Measurements from ENCODE around the gene SHLD1. TPM values are rescaled to one million over a fixed set of nuclear protein-coding genes. Genes with fewer than 3 reads are reported as not detected.

SHLD1 gene
- total and polyA plus RNA-seq, 2 experiments from 2014 or later, result 1.4 to 15.0 TPM

DNA sequence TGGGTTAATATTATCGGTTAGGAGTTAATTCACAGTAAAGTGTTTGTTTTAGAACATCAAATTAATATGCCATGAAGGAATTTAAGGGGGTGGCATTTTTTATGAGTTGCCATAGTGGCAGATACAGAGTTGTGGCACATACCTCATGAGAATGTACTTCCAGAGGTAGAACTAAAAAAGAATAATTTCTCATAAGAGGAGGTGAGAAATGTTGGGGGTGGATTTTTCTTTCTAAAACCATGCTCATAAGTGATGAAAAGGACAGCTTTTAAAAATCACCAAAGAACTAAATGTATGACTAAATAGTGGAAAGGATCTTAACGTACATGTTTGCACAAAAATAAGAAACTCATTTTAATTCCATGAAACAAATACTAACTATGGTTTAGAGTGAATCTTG lies 58.7 kb downstream of the SHLD1 start:
- Histone ChIP-seq H3K27ac (ENCODE audit: low read depth) (no peak overlapping the region), H4K20me1 (replicated peaks; ENCODE audit: insufficient read depth) (no peaks in the 10 kb centered on the region), H3F3A (replicated peaks; ENCODE audit: low read depth) (no peaks in the 10 kb centered on the region), H3K79me2 (replicated peaks; ENCODE audit: insufficient read depth) (no peaks in the 10 kb centered on the region), H3K4me3 (no peak overlapping the region), H3K9me2 (ENCODE audit: insufficient read depth) (no peaks in the 10 kb centered on the region), H2AFZ (no peak overlapping the region), H3K4me1 (ENCODE audit: insufficient read depth) (peaks cover 11% of the 10 kb centered on the region), H3K27me3 (ENCODE audit: insufficient read depth) (no peaks in the 10 kb centered on the region), H3K4me2 (no peak overlapping the region), H3K36me3 (ENCODE audit: insufficient read depth) (no peaks in the 10 kb centered on the region)
- TF ChIP-seq, protein P1, sequence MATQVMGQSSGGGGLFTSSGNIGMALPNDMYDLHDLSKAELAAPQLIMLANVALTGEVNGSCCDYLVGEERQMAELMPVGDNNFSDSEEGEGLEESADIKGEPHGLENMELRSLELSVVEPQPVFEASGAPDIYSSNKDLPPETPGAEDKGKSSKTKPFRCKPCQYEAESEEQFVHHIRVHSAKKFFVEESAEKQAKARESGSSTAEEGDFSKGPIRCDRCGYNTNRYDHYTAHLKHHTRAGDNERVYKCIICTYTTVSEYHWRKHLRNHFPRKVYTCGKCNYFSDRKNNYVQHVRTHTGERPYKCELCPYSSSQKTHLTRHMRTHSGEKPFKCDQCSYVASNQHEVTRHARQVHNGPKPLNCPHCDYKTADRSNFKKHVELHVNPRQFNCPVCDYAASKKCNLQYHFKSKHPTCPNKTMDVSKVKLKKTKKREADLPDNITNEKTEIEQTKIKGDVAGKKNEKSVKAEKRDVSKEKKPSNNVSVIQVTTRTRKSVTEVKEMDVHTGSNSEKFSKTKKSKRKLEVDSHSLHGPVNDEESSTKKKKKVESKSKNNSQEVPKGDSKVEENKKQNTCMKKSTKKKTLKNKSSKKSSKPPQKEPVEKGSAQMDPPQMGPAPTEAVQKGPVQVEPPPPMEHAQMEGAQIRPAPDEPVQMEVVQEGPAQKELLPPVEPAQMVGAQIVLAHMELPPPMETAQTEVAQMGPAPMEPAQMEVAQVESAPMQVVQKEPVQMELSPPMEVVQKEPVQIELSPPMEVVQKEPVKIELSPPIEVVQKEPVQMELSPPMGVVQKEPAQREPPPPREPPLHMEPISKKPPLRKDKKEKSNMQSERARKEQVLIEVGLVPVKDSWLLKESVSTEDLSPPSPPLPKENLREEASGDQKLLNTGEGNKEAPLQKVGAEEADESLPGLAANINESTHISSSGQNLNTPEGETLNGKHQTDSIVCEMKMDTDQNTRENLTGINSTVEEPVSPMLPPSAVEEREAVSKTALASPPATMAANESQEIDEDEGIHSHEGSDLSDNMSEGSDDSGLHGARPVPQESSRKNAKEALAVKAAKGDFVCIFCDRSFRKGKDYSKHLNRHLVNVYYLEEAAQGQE (IDR thresholded peaks at IDR 0.05; ENCODE audit: unreplicated experiment), result no peak
- Mint-ChIP-seq H3K4me3 (no peak overlapping the region), H3K27ac (no peak overlapping the region), H3K27me3 (ENCODE audit: insufficient read depth, low read depth, poor library complexity) (peaks cover 2% of the 10 kb centered on the region), H3K9me3 (no peaks in the 10 kb centered on the region), H3K4me1 (peaks cover 17% of the 10 kb centered on the region), H3K36me3 (ENCODE audit: low read depth) (no peaks in the 10 kb centered on the region)
- ATAC-seq (no peak), DNase-seq (ENCODE audit: low spot score) (no peak)

DNA sequence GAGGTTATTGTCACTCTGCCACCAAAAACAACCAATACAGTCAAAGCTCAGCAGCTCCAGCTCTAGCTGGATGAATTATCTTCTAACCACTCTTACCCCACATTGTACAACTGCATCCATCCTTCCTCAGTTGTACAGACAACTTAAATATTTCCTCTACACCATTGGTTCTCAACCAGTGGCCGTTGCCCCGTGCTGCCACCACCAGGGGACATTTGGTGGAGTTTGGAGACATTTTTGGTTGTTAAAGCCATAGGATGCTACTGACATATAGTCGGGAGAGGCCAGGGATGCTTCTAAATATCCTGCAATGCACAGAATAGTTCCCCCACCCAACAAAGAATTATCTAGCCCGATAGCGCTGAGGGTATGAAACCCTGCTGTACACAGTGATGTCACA lies 59.3 kb downstream of the SHLD1 start:
- H3K4me3 Mint-ChIP-seq, result no peak overlapping the region
- Histone ChIP-seq H3K4me1 (ENCODE audit: insufficient read depth) (peaks cover 8% of the 10 kb centered on the region), H2AFZ (no peak overlapping the region), H3F3A (replicated peaks; ENCODE audit: low read depth) (no peaks in the 10 kb centered on the region), H3K4me2 (no peak overlapping the region), H3K9me2 (ENCODE audit: insufficient read depth) (no peaks in the 10 kb centered on the region), H4K20me1 (replicated peaks; ENCODE audit: insufficient read depth) (no peaks in the 10 kb centered on the region), H3K27me3 (ENCODE audit: insufficient read depth) (no peaks in the 10 kb centered on the region), H3K79me2 (replicated peaks; ENCODE audit: insufficient read depth) (no peaks in the 10 kb centered on the region), H3K27ac (ENCODE audit: low read depth) (no peak overlapping the region), H3K36me3 (ENCODE audit: insufficient read depth) (no peaks in the 10 kb centered on the region), H3K4me3 (no peak overlapping the region)
- no peak for TF ChIP-seq EZH2phosphoT487 (IDR thresholded peaks at IDR 0.05; ENCODE audit: unreplicated experiment)
- TF ChIP-seq, protein P2, sequence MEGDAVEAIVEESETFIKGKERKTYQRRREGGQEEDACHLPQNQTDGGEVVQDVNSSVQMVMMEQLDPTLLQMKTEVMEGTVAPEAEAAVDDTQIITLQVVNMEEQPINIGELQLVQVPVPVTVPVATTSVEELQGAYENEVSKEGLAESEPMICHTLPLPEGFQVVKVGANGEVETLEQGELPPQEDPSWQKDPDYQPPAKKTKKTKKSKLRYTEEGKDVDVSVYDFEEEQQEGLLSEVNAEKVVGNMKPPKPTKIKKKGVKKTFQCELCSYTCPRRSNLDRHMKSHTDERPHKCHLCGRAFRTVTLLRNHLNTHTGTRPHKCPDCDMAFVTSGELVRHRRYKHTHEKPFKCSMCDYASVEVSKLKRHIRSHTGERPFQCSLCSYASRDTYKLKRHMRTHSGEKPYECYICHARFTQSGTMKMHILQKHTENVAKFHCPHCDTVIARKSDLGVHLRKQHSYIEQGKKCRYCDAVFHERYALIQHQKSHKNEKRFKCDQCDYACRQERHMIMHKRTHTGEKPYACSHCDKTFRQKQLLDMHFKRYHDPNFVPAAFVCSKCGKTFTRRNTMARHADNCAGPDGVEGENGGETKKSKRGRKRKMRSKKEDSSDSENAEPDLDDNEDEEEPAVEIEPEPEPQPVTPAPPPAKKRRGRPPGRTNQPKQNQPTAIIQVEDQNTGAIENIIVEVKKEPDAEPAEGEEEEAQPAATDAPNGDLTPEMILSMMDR (conservative IDR thresholded peaks at IDR 0.05; ENCODE audit: low read depth in 2 of 2), result peak; percentile 31 to 40
- peaks cover 13% of the 10 kb centered on the region for H3K4me1 Mint-ChIP-seq
- no peaks in the 10 kb centered on the region for H3K36me3 Mint-ChIP-seq (ENCODE audit: low read depth)
- no peak overlapping the region for H3K27ac Mint-ChIP-seq
- no peaks in the 10 kb centered on the region for H3K9me3 Mint-ChIP-seq
- peaks cover 2% of the 10 kb centered on the region for H3K27me3 Mint-ChIP-seq (ENCODE audit: insufficient read depth, low read depth, poor library complexity)
- DNase-seq (ENCODE audit: low spot score) (no peak), ATAC-seq (no peak)

DNA sequence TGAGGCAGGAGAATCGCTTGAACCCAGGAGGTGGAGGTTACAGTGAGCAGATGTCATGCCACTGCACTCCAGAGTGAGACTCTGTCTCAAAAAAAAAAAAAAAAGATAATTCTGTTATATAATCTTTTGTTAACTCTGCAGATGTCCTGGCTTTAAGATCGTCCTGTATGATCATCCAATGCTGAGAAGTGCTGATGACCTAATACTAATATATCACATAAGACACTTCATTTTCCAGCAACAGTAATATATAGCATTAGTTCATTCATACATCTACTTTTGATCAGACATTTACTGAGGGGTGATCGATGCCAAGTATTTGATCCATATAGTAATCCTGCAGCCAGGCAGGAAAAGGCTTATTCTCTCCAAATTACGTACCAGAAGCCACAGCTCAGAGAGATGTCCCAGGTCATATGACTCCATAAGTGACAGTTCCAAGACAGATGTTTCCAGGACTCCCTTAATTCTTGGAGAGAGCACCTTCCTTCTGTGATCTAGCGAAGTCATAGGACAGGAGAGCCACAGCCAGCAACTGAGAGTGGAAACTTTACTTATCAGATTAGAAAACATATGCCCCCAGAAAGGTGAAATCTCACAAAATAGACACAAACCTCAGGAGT lies 60.7 kb downstream of the SHLD1 start:
- Histone ChIP-seq H3K79me2 (replicated peaks; ENCODE audit: insufficient read depth) (no peaks in the 10 kb centered on the region), H3K4me3 (no peak overlapping the region), H3F3A (replicated peaks; ENCODE audit: low read depth) (no peaks in the 10 kb centered on the region), H3K4me2 (no peak overlapping the region), H4K20me1 (replicated peaks; ENCODE audit: insufficient read depth) (no peaks in the 10 kb centered on the region), H3K27me3 (ENCODE audit: insufficient read depth) (no peaks in the 10 kb centered on the region), H2AFZ (no peak overlapping the region), H3K36me3 (ENCODE audit: insufficient read depth) (no peaks in the 10 kb centered on the region), H3K9me2 (ENCODE audit: insufficient read depth) (no peaks in the 10 kb centered on the region), H3K4me1 (ENCODE audit: insufficient read depth) (peaks cover 8% of the 10 kb centered on the region; the same call in 1 of the 2 replicates), H3K27ac (ENCODE audit: low read depth) (no peak overlapping the region)
- Mint-ChIP-seq H3K4me1 (peaks cover 14% of the 10 kb centered on the region), H3K36me3 (ENCODE audit: low read depth) (no peaks in the 10 kb centered on the region), H3K27ac (no peak overlapping the region), H3K9me3 (no peaks in the 10 kb centered on the region), H3K27me3 (ENCODE audit: insufficient read depth, low read depth, poor library complexity) (peaks cover 2% of the 10 kb centered on the region), H3K4me3 (no peak overlapping the region)
- TF ChIP-seq ZNF114 (CRISPR knock-in tag; IDR thresholded peaks at IDR 0.05), result no peak
- DNase-seq (ENCODE audit: low spot score), result no peak
- no peak for ATAC-seq
